ENCODE data around the gene SPIRE2.

SPIRE2 gene

GRCh38 chr16:89841275-89841674, 13.0 kb downstream of the SPIRE2 start:
- peak; percentile 44 for DNase-seq (ENCODE audit: low spot score)

DNA sequence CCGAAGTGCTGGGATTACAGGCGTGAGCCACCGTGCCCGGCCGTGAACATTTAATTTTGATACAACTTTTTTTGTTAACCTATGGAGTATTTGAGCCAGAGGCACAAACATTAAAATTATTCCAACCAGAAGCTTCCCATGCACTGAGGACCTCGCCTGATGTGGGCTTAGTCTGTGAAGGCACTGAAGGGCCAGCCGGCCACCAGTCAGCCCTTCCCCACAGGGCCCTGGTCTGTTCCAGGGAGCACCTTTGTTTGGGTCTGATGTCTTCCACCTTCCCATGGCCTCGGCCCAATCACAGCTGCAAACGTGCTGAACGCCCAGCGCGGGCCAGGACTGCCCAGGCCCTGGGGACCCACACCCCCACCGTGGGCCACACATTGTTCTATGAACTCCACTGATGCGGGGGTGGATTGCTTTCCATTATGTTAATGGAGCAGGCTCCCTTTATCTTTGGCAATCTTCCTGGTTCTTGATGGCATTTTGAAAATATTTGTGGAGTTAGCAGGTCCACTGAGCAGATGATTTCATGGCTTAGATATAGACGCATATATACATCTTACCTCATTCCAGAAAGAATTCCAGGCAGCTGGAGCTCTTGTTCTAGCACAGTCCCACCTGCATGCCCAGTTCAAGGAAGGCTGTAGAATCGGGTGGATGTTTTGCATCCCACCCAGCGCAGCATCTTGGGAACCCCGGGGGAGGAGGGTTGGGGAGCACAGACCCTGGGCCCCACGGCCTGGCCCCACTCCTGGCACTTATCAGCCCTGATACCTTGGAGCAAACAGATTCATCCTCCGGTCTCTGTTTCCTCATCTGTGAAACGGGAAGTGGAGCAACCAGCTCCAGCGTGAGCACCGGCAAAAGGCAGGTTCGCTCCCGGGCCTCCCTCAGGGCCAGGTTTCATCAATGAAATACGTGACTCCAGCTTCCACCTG, 14.5 kb downstream of the SPIRE2 start:
- no peak for DNase-seq (ENCODE audit: low spot score)

GRCh38 chr16:89843409-89844350, 15.4 kb downstream of the SPIRE2 start:
- DNase-seq (ENCODE audit: low spot score) = no peak

DNA sequence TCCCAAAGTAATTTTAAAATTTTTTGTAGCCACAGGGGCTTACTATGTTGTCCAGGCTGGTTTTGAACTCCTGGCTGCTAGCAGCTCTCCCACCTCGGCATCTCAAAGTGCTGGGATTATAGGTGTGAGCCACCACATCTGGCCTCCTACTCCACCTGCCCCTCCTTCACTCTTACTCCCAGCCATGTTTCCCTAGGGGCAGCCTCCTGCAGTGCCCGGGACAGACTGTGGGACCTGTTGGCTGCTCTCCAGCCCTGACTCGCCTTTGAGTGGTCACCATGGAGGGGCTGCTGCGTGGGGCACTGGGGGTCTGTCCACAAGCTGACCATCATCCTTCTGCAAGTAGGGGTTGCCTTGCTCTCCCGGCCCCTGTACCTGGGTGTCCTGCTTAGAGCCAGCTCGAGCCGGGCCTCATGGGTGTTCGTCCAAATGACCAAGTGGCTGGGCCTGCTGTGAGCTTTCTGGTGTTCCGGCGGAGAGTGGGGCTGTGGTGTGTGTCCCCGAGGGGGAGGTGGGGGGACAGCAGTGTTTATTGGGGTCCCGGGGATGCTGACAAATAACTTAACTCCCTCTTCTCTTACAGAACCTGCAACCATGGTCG, 16.6 kb downstream of the SPIRE2 start:
- DNase-seq (ENCODE audit: low spot score) = no peak

GRCh38 chr16:89845417-89845816, 17.1 kb downstream of the SPIRE2 start:
- no peak for DNase-seq (ENCODE audit: low spot score)

- DNase-seq (ENCODE audit: low spot score) = no peak
Measured at GRCh38 chr16:89847051-89847939, 19.0 kb downstream of the SPIRE2 start.

DNA sequence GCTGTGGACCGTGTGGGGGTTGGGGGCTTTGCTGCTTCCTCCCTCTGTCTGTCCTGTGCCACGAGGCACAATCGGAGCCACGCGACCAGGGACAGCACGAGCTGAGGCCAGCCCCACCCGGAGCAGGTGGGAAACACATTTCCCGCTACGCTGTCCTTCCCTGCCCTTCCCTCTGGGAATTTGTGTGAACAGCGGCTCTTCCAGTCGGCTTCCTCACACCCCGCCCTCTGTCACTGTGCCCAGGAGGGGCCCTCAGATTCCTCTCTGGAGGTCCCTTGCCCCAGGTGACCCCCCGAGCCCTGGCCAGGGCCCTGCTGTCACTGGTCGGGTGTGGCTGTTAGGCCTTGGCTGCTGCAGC, 19.6 kb downstream of the SPIRE2 start:
- no peak for DNase-seq (ENCODE audit: low spot score)

DNA sequence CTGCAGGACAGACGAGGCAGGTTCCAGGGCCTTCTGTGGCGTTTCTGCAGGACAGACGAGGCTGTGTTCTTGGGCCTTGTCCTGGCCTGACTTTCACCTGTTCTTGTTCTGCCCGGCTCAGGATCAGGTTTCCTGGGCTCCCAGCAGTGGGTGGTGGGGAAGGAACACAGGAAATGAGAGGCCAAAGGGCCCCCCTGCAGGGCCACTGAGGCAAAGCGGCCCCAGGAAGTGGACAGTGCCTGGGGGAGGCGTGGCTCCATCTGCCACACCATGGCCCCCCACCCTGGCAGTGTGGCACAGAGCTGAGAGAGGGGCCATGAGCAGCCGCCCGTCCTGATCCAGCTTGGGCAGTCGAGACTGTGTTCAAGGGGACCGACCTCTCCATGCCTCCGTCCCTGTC, 20.7 kb downstream of the SPIRE2 start:
- DNase-seq (ENCODE audit: low spot score) = no peak

GRCh38 chr16:89853306-89853993, 25.2 kb downstream of the SPIRE2 start:
- no peak for DNase-seq (ENCODE audit: low spot score)

DNA sequence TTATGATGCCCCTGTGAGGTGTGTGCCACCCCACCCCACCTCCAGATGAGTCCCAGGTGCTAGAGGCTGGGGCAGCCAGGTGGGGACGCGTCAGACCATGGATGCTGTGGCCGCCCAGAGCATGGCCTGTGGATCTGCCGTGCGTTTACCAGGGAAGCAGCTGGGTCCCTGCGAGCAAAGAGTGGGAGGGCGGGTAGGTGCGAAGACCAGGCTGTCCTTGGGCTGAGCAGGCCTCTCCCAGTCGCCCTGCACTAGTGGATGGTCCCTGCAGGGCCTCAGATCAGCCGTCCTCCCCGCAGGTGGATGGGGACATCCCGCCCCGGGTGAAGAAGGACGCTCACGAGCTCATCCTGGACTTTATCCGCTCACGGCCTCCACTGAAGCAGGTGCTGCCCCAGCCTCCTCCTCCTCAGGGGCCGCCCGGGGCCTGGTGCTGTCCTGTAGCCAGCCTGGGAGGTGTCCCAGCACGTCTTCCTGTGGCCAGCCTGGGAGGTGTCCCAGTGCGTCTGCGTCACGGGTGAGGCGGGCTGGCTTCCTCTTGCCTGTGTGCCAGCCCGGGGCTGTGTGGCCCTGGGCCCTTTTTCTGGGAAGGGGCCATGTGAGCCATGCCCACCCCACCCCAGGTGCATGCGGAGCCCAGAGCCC, 27.1 kb downstream of the SPIRE2 start:
- DNase-seq (ENCODE audit: low spot score) = no peak

- DNase-seq (ENCODE audit: low spot score) = no peak
Measured at GRCh38 chr16:89855986-89856385, 27.7 kb downstream of the SPIRE2 start.

DNA sequence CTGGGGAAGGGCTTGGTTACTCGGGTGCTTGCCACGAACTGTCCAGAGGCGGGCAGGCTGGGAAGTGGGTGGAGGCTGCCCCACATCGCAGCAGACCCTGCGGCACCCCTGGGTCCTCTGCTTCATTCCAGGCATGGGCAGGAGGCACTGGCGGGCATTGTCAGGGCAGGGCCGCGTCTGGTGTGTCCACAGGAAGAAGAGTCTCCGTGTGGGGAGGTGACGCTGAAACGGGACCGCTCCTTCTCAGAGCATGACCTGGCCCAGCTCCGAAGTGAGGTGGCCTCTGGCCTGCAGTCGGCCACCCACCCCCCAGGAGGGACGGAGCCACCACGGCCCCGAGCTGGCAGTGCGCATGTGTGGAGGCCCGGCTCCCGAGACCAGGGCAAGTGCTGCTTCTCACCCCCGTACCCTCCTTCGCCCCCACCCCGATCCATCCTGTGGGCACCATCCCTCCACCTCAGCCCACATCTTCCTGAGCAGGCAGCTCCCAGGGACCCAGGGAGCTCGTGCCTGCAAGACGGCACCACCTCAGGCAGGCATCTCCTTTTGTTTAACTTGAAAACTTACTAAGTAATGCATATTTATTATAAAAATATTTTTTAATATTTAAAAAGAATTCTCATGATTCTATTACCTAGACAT, 30.8 kb downstream of the SPIRE2 start:
- DNase-seq (ENCODE audit: low spot score) = no peak

DNA sequence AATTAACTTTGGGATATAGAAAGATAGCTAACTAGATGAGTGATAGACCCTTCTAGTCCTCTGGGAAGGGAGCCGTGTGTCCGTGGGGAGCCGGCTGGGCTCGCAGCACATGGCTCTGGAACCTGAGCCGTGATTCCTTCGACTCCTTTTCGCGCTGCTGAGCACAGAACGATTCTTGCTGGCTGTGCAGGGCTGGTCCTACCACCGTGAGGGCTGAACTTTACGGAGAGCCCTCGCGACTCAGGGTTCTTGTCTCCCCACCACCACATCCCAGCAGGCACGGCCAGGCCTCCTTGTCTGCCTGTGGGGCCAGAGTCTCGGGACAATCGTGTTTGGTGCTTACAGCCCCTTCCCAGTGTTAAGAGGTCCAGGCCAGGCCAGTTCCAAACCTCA, 31.3 kb downstream of the SPIRE2 start:
- DNase-seq (ENCODE audit: low spot score) = no peak

DNA sequence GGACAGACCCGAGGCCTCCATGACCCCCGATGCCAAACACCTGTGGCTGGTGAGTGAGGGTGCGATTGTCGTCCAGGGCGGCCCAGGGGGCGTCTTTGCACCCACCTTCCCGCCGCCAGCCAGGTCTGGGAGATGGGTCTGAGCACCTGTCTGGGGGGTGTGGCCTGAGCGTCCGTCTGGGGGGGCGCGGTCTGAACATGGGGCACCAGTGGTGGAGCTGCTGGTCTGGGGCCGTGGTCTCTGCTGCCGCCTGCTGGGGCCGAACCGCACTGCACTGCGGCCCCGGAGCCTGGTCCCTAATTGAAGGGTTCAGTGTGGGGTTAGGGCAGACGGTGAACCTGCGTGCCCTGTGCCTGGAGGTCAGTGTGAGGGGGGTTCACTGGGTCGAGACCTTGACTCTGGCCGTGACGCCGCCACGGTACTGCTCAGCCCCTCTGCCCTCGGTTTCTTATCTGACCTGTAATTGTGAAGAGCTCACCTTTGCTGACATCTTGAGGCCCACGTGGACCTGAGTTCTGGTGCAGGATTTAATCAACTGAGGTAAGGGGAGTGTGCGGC, 32.6 kb downstream of the SPIRE2 start:
- peak; percentile 77 for DNase-seq (ENCODE audit: low spot score)

GRCh38 chr16:89861648-89862047, 33.4 kb downstream of the SPIRE2 start:
- no peak for DNase-seq (ENCODE audit: low spot score)

DNA sequence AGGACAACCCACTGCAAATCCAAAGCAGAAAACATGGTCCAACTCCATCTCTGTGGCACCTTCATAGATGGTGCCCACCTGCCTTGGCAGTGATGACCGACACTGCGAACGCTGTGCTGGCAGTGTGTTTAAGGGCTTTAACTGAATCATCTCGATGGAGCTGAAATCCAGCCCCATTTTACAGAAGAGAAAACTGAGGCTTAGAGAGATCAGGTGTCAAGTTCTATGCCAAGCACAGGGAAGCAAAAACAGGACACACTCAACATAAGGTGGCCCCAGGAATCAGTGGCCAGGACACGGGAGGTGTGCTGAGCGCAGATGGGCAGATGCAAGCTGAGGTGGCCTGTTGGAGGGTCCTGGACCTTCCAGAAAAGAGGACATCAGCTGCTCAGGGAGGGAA, 34.5 kb downstream of the SPIRE2 start:
- no peak for DNase-seq (ENCODE audit: low spot score)

DNA sequence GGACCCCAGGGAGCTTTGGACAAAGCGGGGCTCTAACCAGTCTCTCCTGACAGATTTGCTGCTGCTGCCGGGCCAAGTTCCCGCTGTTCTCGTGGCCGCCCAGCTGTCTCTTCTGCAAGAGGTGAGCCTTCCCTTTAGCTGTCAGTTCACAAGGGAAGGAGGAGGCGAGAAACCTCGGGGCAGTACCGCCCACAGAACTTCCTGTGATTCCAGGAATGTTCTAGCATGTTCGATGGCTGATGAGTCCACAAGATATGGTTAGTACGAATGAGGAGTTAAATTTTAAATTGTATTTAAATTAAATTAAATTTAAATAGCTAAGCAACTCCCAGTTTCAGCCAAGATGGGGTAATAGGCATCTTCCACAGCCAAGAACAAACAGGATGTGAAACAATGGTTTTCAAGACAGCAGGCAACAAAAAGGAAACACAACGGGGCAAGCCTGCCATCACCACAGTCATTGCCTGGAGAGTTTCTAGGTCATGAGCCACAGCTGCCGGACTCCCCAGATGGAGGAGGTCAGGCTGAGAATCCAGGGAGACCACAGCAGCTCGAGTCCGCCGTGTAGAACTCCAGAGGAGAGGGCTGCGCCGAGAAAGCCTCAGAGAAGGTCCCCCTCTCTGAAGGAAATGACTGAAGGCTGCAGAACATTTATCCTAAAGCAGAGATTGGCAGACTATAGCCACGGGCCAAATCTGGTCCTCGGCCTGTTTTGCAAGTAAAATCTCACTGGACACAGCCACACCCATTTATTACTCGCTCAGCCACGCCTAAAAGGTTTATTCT, 35.7 kb downstream of the SPIRE2 start:
- peak; percentile 60 for DNase-seq (ENCODE audit: low spot score)

DNA sequence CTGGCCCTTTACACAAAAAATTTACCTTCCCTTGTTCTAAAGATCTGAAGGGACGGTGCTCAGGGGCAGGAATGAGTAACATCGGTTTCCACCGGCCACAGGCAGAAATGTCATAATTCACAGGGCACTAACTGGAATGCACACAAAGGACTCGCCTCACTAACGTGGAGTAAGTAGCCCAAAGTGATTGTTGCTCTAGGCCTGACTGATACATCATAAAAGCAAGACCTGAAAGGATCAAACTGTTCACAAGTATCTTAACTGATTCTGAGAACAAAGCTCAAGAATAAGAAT, 36.2 kb downstream of the SPIRE2 start:
- peak; percentile 25 for DNase-seq (ENCODE audit: low spot score)

DNA sequence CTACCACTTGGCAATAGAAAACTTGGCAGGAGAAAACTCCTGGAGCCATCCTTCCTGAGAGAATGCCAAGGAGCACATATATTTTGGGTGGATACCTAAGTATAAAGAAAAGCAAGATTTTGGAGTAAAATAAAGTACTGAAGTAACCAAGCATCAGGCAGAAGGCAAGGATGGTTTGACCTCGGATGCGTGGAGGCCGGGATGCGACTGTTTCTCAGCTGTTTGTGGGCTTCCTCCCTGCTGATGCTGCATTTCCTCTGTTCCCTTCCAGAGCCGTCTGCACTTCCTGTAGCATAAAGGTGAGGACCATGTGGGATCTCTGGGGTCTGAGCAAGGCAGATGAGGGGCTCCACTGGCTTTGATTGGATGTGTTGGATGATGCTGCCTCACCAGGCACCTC, 39.6 kb downstream of the SPIRE2 start:
- no peak for DNase-seq (ENCODE audit: low spot score)
